NOMO-1 treated with DMSO at 0.1 percent for 48 hours (cell line): ENCODE results near the gene SH3GLB2.
"Not testable (repeated sequence)": the region's sequence is repeated elsewhere in the genome, so short reads cannot be mapped to it uniquely, and the experiment has no call there.

ENCODE experiments used
- DNase-seq: peaks from one replicate; lab custom pipeline; 2025; ENCODE audit not compliant: unreplicated experiment; lab: John Stamatoyannopoulos, UW

SH3GLB2 gene

DNA sequence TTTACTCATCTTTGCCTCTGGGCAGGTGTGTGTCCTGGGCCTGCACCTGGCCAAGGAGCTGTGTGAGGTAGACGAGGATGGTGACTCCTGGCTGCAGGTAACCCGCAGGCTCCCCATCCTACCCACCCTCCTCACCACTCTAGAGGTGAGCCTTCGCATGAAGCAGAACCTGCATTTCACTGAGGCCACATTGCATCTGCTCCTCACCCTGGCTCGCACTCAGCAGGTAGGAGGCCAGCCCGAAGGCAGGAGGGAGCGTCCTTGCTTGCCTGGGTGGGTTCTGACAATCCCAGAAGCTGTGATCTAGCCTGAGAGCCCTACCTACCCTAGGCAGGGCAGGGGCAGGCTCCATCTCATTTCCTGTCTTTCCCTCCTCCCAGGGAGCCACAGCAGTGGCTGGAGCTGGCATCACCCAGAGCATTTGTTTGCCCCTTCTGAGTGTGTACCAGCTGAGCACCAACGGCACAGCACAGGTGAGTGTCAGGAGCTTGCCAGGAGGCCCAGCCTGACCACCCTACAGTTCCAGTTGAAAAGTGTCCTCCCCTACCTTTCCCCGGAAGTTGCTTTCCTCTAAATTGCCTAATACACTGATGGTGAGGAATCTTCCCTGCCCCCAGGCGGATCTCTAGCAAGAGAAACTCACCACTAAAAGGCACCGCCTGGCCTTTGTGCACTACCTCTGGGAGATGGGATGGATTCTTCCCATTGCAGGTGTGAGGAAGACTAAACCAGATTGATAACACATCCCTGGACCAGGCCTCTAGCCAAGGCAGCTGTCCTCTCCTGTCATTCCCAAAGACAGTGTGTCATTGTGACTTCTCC is 26.4 kb downstream of the SH3GLB2 start:
- no peak for DNase-seq

DNA sequence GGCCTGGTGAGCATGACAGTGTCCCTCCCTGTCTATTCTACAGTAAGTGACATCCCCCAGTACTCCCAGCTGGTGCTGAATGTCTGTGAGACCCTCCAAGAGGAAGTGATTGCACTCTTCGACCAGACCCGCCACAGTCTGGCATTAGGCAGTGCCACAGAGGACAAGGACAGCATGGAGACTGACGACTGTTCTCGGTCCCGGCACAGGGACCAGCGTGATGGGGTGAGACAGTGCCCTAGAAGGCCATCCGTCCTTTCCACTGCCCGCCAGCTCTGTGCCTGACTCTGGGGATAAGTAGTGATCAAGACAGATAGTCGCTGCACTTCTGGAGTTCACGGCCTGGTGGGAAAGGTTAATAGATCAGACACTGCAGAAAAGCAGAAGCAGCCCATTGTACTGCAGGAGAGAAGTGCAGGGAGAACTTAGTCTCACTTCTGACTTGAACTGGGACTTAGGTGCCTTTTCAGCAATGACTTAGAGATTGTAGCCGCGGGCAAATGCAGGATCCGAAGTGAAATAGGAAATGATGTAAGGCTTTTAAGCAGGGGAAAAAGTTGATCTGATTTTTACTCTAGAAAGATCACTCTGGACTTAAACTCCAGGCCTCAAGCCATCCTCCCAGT is 28.4 kb downstream of the SH3GLB2 start:
- DNase-seq: no peak

DNA sequence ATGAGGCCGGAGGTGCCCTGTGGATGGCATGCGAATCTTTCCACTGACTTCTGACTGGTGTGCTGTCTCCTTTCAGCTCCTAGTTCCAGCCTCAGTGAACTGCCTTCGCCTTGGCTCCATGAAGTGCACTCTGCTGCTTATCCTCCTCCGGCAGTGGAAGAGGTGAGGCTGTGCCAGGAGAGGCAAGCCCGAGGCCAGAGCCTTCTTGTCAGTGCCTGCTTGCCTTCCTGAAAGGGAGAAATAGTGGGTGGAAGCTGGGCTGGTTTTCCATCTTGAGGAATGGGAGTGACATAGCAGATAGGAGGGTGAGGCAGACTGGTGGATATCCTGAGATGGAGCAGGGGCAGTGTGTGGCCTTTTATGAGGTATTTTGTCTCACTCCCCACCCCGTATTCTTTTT is 29.7 kb downstream of the SH3GLB2 start:
- DNase-seq: no peak

GRCh38 chr9:128995791-128996190 is 32.3 kb downstream of the SH3GLB2 start:
- DNase-seq: no peak

GRCh38 chr9:128992995-128993394 is 35.1 kb downstream of the SH3GLB2 start:
- DNase-seq: no peak

- no peak for DNase-seq
These were observed 40.3 kb downstream of the SH3GLB2 start for GRCh38 chr9:128987805-128988204.

- DNase-seq: no peak
These were observed 41.5 kb downstream of the SH3GLB2 start for GRCh38 chr9:128986671-128987070.

DNA sequence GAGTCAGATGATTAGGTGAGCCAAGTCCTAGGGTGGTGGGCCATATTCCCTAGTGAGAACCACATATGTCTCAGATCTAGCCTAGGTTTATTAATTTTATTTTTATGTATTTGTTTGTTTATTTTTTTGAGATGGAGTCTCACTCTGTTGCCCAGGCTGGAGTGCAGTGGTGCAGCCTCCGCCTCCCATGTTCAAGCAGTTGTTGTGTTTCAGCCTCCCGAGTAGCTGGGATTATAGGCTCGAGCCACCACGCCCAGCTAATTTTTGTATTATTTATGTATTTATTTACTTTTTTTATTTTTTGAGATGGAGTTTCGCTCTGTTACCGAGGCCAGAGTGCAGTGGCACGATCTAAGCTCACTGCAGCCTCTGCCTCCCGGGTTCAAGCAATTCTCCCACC is 44.6 kb downstream of the SH3GLB2 start:
- DNase-seq: no peak

DNA sequence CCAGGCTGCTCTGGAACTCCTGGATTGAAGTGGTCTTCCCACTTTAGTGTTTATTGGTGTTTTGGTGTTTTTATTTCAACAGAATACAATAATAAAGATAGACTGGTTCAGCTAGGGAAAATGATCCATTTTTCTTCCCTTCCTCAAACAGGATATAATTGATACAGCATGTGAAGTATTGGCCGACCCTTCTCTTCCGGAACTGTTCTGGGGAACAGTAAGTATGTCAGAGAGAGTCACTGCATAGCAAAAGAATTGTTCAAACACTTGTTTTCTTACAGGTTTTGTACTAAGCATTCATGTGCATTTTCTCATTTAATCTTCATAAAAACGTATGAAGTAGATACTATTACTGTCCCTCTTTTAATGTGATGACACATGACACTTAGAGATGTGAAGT is 49.0 kb downstream of the SH3GLB2 start:
- DNase-seq: no peak

DNA sequence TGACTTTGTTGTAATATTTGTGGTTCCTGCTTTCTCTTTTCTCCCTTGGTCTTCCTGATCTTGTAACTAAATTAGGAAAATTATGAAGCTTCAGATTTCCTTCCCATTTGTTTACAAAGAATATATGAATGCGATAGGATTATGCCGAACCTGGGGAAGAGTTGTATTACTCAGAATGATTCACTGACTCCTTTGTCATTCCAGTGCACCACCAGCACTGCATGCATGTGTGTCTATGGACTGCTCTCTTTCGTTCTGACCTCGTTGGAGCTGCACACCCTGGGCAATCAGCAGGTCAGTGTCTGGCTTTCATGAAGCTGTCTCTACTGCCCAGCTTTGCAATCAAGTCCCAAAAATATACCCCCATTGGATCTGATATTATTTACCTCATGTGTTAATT is 55.2 kb downstream of the SH3GLB2 start:
- DNase-seq: no peak

DNA sequence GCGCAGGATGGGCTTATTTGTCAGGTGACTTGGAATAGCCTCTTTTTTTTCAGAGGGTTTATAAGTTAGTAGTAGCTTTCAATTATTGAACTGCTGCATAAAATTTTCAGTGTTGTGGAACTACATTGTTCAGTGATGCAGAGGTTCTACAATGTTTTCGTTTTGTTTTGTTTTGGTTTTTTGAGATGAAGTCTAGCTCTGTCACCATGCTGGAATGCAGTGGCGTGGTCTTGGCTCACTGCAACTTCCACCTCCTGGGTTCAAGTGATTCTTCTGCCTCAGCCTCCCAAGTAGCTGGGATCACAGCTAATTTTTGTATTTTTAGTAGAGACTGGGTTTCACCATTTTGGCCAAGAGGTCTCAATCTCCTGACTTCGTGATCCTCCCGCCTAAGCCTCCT is 58.6 kb downstream of the SH3GLB2 start:
- DNase-seq: no peak

- DNase-seq: not testable (repeated sequence)
These were observed 66.7 kb downstream of the SH3GLB2 start for GRCh38 chr9:128961403-128961802.
